ENCODE measurements around the gene TMOD2.
A peak's percentile ranks its signal among the peaks of the same experiment; 100 is the strongest.

TMOD2 gene

DNA sequence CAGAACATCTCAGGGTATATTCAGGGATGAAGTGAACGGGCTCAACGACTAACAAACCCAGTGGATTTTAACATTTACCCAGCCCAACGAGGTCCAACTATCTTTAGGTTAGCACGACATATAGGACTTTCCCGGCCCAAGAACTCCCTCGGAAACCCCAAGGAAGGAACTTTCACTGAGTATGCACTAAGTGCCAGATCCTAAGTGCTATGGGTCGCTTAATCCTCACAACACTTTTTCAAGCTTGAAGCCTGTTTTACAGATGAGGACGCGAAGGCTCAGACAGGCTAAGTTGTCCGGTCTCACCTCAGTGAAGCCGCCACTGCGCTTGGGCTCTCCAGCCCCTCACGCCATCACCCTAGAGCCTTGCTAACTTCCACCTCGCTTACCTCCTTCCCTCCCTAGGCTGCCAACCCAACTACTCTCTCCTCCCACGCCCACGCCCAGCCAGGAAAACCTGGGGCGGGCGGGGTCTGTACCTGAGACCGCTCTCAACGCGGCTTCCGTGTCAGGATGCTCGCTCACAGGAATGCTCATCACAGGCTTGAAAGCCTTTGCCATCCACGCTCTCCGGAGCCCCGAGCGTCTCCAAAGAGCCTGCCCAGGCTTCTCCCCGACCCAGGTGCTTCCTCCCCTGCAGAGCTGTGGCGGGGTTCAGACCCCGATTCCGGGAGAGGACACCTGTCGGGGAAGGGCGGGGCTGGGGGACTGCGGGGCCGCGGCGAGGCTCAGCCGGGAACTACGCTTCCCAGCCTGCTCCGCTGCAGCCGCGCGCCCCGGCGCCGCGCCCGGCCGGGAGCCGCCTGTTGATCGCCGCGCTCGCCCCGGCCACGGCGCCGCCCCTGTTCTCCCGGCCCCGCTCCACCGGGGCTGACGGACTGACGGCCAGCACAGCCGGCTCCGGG is at the start of gene TMOD2:
TMOD2 (plus strand) TSS at position 806 of the 905 bp plus-strand sequence. CDS start 14,845 bp downstream, outside the sequence.
- TF ChIP-seq CTCF (IDR thresholded peaks at IDR 0.05; ENCODE audit: low read depth, low read length) = no peak
- H3K4me3 ChIP-seq (ENCODE audit: low read depth, low read length) = peak within 1 kb of the TSS; percentile 57
- in situ Hi-C loops (cut with HindIII; ENCODE audit: low sequenced_read_pairs) = no loop called here
- DNase-seq (ENCODE audit: low read depth, low spot score) = peak; percentile 24

DNA sequence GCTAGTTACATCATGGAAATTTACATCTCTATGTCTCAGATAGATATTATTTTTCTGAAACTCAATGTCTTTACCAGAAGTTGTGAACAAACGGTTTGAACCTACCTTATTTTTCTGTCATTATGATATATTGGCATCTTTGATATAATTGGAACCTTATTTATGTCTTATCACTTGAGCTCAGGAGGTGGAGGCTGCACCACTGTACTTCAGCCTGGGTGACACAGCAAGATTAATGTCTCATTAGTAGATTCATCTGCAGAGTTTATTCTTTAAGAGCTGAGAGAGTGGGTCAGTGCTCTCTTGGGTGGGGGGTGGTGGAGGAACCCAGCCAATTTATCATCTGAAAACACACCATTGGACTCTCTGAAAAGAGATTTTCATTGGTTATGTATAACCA is 48.7 kb upstream of the TMOD2 start:
- in situ Hi-C loops (cut with HindIII; ENCODE audit: low sequenced_read_pairs) = no loop called here
- no peak for TF ChIP-seq CTCF (IDR thresholded peaks at IDR 0.05; ENCODE audit: low read depth, low read length)
- no peak for DNase-seq (ENCODE audit: low read depth, low spot score)
- no peak overlapping the region for H3K4me3 ChIP-seq (ENCODE audit: low read depth, low read length)

DNA sequence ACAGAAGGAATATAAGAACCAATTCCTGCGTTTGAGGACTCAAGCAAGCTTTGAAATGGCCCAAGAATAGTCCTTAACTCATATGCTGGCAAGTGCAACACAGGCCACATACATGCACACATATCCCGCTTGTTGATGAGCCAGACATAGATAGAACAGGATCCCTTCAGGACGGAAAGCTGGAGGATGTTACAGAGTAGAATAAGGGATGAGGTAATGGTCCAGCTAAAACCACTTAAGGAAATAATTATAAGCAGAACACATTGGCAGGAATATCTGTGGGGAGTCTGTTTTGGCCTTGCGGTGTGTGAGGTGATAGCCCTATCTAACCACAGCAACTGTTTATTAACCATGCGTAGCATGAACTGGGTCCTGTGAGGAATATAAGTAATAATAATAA is 45.1 kb upstream of the TMOD2 start:
- DNase-seq (ENCODE audit: low read depth, low spot score) = no peak
- no peak for TF ChIP-seq CTCF (IDR thresholded peaks at IDR 0.05; ENCODE audit: low read depth, low read length)
- in situ Hi-C loops (cut with HindIII; ENCODE audit: low sequenced_read_pairs) = no loop called here
- no peak overlapping the region for H3K4me3 ChIP-seq (ENCODE audit: low read depth, low read length)

- no peak for DNase-seq (ENCODE audit: low read depth, low spot score)
- in situ Hi-C loops (cut with HindIII; ENCODE audit: low sequenced_read_pairs) = no loop called here
- no peak for TF ChIP-seq CTCF (IDR thresholded peaks at IDR 0.05; ENCODE audit: low read depth, low read length)
- no peak overlapping the region for H3K4me3 ChIP-seq (ENCODE audit: low read depth, low read length)
These were observed 44.3 kb upstream of the TMOD2 start for GRCh38 chr15:51706926-51707608.

DNA sequence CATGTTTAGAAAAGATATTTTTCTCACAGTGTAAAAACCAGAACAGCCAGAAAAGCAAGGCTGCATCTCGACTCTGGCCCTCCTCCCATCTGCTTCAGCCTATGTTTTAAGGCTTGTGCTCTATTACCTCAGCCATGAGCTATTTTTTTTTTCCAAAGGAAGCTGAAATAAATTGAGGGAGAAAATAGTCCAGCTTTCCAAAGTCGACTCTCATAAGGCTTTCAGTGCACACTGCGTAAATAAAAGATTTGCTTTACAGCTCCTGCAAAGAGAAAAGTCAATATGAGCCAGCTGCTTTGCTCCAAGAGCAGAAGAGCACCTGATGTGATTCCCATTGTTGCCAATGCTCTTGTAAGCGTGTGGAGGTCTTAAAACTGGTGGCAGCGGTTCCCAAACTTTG is 43.4 kb upstream of the TMOD2 start:
- H3K4me3 ChIP-seq (ENCODE audit: low read depth, low read length) = no peak overlapping the region
- in situ Hi-C loops (cut with HindIII; ENCODE audit: low sequenced_read_pairs) = no loop called here
- no peak for TF ChIP-seq CTCF (IDR thresholded peaks at IDR 0.05; ENCODE audit: low read depth, low read length)
- no peak for DNase-seq (ENCODE audit: low read depth, low spot score)

GRCh38 chr15:51709031-51709430 is 42.4 kb upstream of the TMOD2 start:
- no peak for TF ChIP-seq CTCF (IDR thresholded peaks at IDR 0.05; ENCODE audit: low read depth, low read length)
- in situ Hi-C loops (cut with HindIII; ENCODE audit: low sequenced_read_pairs) = no loop called here
- H3K4me3 ChIP-seq (ENCODE audit: low read depth, low read length) = no peak overlapping the region
- no peak for DNase-seq (ENCODE audit: low read depth, low spot score)
